Stimulated activated CD4-positive, alpha-beta T cell treated with anti-CD3 and anti-CD28 coated beads, Interleukin-4, amount 100 ng/mL, for 48 hours (primary cell): ENCODE measurements around the gene CUX1.
"Not testable (repeated sequence)": the region's sequence is repeated elsewhere in the genome, so short reads cannot be mapped to it uniquely, and the experiment has no call there.

Source experiments
- DNase-seq, 2 donors: peaks; one replicate each; pipeline ENCODE4 v3.0.0-alpha.2; 2020; ENCODE audit warnings: low read depth in 2 of 2

CUX1 gene

GRCh38 chr7:101803203-101804087 lies 14.0 kb upstream of the CUX1 start:
- no peak for DNase-seq

GRCh38 chr7:101804088-101804963 lies 13.1 kb upstream of the CUX1 start:
- DNase-seq: no peak

DNA sequence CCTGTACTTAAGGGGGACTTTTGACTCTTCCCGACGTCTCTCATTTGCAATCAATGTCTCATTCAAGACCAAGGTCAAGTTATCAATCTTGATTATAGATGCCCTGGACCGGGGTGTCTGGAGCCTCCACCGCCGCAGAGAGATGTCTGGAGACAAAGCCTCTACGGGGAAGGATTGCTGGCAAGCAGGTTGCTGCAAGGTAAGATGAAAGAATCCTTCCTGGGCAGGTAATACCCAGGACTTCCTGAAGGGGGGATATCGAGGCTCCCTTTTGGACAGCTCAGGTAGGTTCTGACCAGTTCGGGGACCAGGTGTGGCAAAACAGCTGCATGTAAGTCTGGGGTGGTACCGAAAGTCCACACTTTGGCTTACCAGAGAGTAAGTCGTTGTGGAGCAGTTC lies 12.5 kb upstream of the CUX1 start:
- no peak for DNase-seq

DNA sequence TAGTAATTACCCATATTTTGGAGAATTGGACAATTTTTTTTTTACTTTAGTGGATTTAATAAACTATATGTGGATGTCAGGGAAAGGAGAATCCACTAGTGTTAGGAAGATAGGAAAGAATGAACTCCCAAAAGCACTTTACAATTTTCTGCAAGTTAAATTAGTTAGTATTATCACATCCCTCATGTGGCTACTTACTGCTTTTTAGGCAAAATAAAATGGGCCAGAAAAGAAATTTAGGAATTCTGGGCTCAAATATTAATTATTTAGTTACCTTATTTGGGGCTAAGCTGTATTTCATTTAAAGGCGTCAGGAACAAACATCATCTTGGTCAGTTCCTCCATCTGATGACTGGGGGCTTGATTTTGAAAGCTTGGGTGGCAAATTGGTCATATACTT lies 4.8 kb upstream of the CUX1 start:
- DNase-seq: no peak

- DNase-seq: no peak
Observed at GRCh38 chr7:101813402-101814019, 3.9 kb upstream of the CUX1 start.

- DNase-seq: peak; percentile 33 to 49
Observed at GRCh38 chr7:101814081-101814990, 3.1 kb upstream of the CUX1 start.

DNA sequence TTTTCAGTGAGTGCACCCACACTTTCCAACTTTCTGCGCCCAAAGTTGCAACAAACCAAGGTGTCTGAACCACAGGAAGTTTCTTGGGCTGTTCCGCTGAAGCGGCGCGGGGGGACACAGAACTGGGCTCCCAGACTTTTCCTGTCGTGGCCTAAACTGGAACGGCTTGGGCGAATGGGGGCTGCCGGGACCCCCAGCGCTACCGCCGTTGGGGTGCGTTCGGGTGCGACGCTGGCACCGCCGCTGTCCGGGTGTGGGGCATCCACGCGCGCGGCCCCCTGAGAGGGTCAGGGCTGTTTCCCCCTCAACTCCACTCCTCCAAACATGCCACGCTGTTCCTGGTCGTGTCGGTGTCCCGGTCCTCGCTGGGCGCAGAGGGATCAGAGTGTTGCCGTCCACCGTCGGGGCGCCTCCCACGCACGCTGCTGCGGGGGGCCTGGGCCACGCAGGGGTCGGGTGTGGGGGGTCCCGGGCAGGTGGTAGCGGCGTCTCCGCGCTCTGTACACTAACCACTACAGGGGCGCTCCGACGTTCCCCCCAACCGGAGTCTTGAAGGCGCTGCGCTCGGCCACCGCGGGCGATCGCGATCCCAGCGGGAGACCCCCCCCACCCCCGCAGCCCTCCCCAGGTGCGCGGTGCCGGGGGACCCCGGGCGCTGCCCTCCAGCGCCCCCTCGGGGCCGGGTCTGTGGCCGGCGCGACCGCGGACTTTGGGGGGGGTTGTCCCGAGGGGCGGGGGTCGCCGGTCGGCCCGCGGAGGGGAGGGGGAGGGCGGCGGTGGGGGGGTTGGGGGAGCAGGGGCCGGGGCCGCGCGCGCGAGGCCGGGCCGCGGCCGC lies 2.2 kb upstream of the CUX1 start:
- DNase-seq: peak; percentile 40

DNA sequence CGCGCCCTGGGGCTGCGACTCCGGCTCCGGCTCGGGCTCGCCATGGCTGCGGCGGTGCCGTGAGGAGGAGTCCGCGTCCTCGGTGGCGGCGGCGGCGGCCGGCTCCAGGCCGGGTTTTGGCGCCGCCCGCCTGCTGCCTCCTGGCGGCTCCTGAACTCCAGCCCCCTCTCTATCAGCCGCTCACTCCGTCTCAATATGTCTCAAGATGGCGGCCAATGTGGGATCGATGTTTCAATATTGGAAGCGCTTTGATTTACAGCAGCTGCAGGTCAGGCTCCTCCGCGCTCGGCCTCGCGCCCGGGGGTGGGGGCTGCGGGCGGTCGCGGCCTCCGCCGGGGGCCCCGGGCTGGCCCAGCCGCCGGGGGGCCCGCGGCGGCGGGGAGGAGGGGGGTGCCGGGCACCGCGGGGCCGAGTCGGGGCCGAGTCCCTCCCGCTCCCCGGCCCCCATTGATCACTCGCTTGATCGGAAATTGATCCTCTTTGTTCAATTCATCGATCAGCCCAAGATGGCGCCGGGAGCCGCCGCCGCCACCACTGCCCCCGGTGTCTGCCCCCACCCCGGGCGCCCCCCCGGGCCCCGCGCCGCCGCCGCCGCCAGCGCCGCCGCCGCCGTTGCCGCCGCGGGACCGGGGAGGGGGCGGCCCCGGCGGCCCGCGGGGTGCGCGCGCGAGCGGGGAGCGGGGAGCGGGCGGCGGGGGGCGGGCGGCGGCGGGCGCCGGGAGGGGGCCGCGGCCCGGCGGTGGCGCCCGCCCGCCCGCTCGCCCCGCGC lies 1.4 kb upstream of the CUX1 start:
- DNase-seq: peak; percentile 52 to 61

DNA sequence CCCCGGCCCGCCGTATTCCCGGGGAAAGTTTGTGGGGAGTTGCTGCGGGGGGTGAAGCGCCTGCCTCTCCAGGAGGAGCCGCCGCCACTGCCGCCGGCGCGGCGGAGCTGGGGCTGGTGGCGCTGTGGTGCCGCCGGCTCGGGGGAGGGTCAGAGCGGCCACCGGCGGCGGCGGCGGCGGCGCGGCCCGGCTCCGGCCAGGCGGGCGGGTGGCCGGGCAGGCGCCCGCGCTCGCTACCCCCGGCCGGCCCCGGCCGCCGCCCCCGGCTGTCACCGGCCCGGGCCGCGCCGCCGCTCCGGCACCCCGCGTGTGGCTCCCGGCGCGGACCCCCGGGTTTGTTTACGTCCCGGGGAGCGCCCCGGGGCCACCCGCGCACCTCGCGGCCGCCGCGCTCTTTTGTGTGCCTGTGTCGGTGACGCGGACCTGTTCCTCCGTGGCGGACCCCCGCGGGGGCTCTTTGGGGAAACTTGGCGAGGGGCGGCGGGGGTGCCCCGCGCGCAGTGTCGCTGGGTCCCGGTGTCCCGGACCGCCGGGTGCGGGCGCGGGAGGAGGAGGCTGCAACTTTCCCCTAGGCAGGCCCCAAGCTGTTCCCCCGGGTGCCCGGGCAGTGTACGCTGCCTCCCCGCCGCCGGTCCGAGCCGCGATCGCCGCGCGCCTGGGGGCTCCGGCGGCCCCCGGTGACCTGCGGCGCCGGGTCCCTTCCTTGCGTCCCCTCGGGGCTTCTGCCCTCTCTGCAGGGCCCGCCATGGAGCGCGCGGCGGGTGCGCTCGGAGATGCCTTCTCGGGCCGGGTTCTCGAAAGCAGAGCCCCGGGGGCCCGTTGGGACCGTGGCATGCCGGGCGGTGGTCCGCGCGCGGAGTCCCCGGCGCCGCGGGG lies 593 bp upstream of the CUX1 start:
- DNase-seq: peak; percentile 7 to 10

- DNase-seq: no peak
Observed at GRCh38 chr7:101818287-101819071, 1.1 kb downstream of the CUX1 start.

DNA sequence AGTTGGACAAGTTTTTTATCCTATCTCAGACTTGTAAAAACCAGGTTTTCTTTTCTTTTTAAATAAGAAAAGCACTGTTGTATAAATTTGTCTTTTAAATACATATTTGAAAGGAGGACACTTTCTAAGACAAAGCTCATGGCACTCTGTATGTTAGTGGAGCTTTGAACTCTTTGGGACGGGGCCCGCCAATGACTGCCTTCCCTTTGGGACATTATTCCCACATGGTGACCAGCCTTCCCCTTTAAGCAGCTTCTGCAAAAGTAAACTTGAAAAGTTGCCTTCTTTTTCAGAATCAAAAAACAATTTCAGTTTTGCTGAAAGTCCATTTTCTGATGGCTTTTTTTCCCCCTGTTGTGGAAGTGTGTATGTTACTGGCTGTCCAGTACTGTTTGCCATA lies 1.8 kb downstream of the CUX1 start:
- no peak for DNase-seq

GRCh38 chr7:101819913-101820522 lies 2.6 kb downstream of the CUX1 start:
- no peak for DNase-seq

DNA sequence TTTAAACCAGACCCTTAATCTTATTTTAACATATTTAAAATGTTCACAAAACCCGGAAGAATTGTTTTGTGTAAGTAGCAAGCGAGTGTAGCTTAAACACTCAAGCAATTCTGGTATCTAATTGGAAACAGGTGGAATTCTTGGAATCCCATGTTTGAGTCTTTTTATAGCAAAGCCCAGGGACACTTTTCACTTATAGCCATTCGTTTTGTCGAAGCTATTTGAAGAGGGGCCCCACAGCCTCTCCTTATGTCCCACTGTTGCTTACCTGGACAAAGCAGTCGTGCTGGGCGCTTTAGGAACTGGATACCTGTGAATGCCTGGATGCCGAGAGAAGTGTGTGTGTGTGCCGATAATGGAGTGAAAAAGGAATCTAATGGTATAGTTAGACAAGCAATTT lies 3.3 kb downstream of the CUX1 start:
- DNase-seq: no peak

GRCh38 chr7:101822632-101823031 lies 5.2 kb downstream of the CUX1 start:
- DNase-seq: not testable (repeated sequence)

DNA sequence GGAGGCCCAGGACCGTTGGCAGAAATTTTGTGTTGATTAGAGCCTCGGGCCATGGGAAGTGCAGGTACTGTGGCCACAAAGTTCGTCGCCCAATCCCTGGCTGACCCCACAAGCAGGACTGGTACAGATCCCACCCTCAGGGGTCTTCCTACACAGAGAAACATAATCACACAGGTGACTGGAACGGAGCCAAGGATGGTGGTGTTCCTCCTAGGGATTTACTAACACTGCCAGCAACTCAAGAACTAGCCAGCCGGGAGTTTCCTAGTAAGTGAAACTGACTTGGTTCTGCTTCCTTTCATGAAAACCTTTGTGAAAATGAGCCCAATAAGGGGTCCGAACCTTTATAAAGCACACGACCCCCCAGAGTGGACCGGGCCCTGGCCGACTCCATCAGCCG lies 5.7 kb downstream of the CUX1 start:
- no peak for DNase-seq

GRCh38 chr7:101823596-101823995 lies 6.2 kb downstream of the CUX1 start:
- DNase-seq: no peak

DNA sequence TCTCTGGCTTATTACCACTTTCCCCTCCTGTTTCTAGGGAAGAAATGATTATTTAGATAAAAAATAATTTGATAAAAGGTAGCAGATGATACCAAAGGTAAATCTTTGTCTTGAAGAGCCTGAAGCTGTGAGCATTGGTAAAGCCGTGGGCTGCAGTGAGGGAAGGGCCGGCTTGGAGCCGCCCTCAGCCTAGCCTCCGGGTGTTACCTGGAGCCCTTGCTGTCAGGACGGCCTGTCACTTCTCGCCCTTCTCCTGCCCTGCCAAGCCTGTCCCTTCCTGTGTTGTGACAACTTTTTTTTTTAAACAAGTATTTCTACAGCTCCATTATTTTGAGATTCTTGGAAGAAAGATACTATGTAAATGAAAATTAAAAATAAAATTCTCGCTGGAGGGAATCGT lies 7.0 kb downstream of the CUX1 start:
- DNase-seq: no peak
